ENCODE results near the gene NPTN.
"Not testable (repeated sequence)": the region's sequence is repeated elsewhere in the genome, so short reads cannot be mapped to it uniquely, and the experiment has no call there.

- TF ChIP-seq, protein P1, sequence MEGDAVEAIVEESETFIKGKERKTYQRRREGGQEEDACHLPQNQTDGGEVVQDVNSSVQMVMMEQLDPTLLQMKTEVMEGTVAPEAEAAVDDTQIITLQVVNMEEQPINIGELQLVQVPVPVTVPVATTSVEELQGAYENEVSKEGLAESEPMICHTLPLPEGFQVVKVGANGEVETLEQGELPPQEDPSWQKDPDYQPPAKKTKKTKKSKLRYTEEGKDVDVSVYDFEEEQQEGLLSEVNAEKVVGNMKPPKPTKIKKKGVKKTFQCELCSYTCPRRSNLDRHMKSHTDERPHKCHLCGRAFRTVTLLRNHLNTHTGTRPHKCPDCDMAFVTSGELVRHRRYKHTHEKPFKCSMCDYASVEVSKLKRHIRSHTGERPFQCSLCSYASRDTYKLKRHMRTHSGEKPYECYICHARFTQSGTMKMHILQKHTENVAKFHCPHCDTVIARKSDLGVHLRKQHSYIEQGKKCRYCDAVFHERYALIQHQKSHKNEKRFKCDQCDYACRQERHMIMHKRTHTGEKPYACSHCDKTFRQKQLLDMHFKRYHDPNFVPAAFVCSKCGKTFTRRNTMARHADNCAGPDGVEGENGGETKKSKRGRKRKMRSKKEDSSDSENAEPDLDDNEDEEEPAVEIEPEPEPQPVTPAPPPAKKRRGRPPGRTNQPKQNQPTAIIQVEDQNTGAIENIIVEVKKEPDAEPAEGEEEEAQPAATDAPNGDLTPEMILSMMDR (IDR thresholded peaks at IDR 0.05), result not testable (repeated sequence)
- not testable (repeated sequence) for TF ChIP-seq ZFX (IDR thresholded peaks at IDR 0.05; ENCODE audit: borderline replicate concordance)
These were observed 55.6 kb downstream of the NPTN start for GRCh38 chr15:73577593-73577992.

Measured in 22Rv1 (cell line).